ENCODE data around the gene ABLIM3.

GRCh38 chr5:149298842-149299404 lies 157.6 kb downstream of the ABLIM3 start:
- TF ChIP-seq CTCF (IDR thresholded peaks at IDR 0.05; ENCODE audit: poor library complexity, severe bottlenecking) (no peak), POLR2AphosphoS5 (IDR thresholded peaks at IDR 0.05) (no peak), EP300 (conservative IDR thresholded peaks at IDR 0.05; ENCODE audit: poor library complexity, severe bottlenecking) (no peak), EZH2 (IDR thresholded peaks at IDR 0.05; ENCODE audit: borderline replicate concordance, insufficient read depth, low read length, poor library complexity, severe bottlenecking) (no peak)
